Measurements from ENCODE around the gene TMEM119. TPM values are rescaled to one million over a fixed set of nuclear protein-coding genes. Genes with fewer than 3 reads are reported as not detected.

TMEM119 gene
- total and polyA plus RNA-seq, 9 of the 15 experiments (the other 6 are each of a cell fraction or from before 2014, with no cell fraction given), result 0.18 TPM; not detected in 8

DNA sequence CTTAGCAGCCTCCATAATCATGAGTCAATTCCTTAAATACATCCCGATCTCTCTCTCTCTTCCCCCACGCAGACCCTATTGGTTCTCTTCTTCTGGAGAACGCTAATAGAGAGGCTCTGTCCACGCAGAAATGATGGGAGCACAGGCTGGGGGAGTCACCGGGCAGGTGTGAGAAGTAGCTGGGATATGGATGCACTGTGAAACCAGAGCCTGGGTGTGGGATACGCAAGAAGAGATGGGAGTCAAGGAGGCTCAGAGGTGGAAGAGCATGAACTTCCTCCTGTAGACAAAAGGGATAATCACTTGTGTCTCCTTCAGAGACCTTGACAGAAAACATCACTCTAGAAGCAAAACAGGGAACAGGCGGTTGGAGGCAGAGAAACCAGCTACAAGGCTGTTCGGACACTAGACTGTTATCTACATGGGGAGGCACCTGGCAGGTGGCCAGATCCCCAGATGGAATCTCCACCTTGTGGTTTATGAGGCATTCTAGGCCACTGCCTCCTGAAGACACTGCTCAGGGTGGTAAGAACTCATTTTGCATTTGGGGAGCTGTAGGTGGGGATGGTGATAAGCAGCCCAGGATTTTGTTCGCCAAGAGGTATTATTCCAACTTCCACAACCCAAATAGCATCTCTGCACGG lies 43.0 kb upstream of the TMEM119 start:
- no peaks in the 10 kb centered on the region for H3K9me3 ChIP-seq (replicated peaks; ENCODE audit: control insufficient read depth, insufficient read depth, low read depth, low read length)
- peak overlapping the region; percentile 44 for H3K4me2 ChIP-seq (ENCODE audit: insufficient read depth, low read length)
- intact Hi-C loops (cut with micrococcal nuclease), result loop anchor here (1.0 kb wide), 2 partner anchors 12 to 23 kb away; no protein-coding TSS in a partner anchor
- H3K4me1 ChIP-seq (replicated peaks in 1 of 2; ENCODE audit: control insufficient read depth in 2 of 2, insufficient read depth in 2 of 2, low read length in 2 of 2), result peaks cover 14 to 23% of the 10 kb centered on the region in 2 experiments
- no TSS peak for BruUV-seq (replicated peaks)
- WGBS (ENCODE audit: insufficient coverage, low coverage, missing lambda C conversion rate), result 24% methylated on average over 10 of the region's 10 CpGs
- no peaks in the 10 kb centered on the region for H3K79me2 ChIP-seq (ENCODE audit: control insufficient read depth, insufficient read depth, low read length)
- ATAC-seq, result peak; percentile 84
- H2AFZ ChIP-seq (ENCODE audit: low read depth, low read length), result no peak overlapping the region
- H3K4me3 ChIP-seq, result no peak overlapping the region
- peak overlapping the region; percentile 61 for H3K27ac ChIP-seq (ENCODE audit: extremely low read depth, low read depth, low read length)
- 0 out of 2 replicates have a peak, but pooled peaks cover 3% of the 10 kb centered on the region for H4K20me1 ChIP-seq (replicated peaks; ENCODE audit: control insufficient read depth, insufficient read depth, low read length)
- peak; percentile 62 to 93 (median 74) for DNase-seq (ENCODE audit: extremely low read depth in 1 of 4, low spot score in 3 of 4)
- H3K27me3 ChIP-seq (ENCODE audit: control insufficient read depth in 2 of 2, insufficient read depth in 2 of 2, low read length in 2 of 2), result no peaks in the 10 kb centered on the region
- peaks cover 38% of the 10 kb centered on the region for H3K36me3 ChIP-seq (ENCODE audit: control insufficient read depth, insufficient read depth, low read length)
- H3K9me1 ChIP-seq (ENCODE audit: control insufficient read depth, insufficient read depth, low read length), result no peaks in the 10 kb centered on the region
- in situ Hi-C loops (cut with MboI), result no loop called here
- POLR2A ChIA-PET, result interaction anchor here (0.6 to 4.6 kb wide), 12 partner anchors 10 to 445 kb away, joined by 3 to 69 read pairs (median 4); no protein-coding TSS in a partner anchor
- H3K9ac ChIP-seq (ENCODE audit: insufficient read depth in 1 of 2, low read depth in 2 of 2, low read length in 2 of 2), result peak overlapping the region in 1 of 2 experiments; percentile 80; a peak in 1 of 4 replicates
- FAIRE-seq, result peak; percentile 94
- CTCF ChIA-PET (ENCODE audit: low intra/inter-chr PET ratio), result interaction anchor here (0.7 kb wide), 2 partner anchors 161 to 310 kb away, joined by 3 to 4 read pairs; no protein-coding TSS in a partner anchor
- TF ChIP-seq RUNX1 (IDR thresholded peaks at IDR 0.05; ENCODE audit: low read depth) (peak; percentile 20; the same call in 1 of the 2 replicates), SMAD3 (CRISPR knock-in tag; conservative IDR thresholded peaks at IDR 0.05) (no peak), HEY1 (CRISPR knock-in tag; IDR thresholded peaks at IDR 0.05; ENCODE audit: borderline replicate concordance) (peak; percentile 78; the same call in 1 of the 2 replicates), PHF8 (IDR thresholded peaks at IDR 0.05; ENCODE audit: borderline replicate concordance, low read length) (no peak), PML (IDR thresholded peaks at IDR 0.05; ENCODE audit: low read length) (0 out of 2 replicates have a peak, but pooled peaks have one; percentile 36), MTA1 (IDR thresholded peaks at IDR 0.05; ENCODE audit: borderline replicate concordance) (peak; percentile 73; the same call in 1 of the 2 replicates), MTA3 (IDR thresholded peaks at IDR 0.05; ENCODE audit: borderline replicate concordance) (peak; percentile 85; the same call in 1 of the 2 replicates), SPI1 (IDR thresholded peaks at IDR 0.05; ENCODE audit: borderline replicate concordance, low read depth, low read length) (peak; percentile 64; the same call in 1 of the 2 replicates), RBBP5 (IDR thresholded peaks at IDR 0.05; ENCODE audit: borderline replicate concordance, insufficient read depth, low read length, poor library complexity, severe bottlenecking) (no peak), SMARCE1 (IDR thresholded peaks at IDR 0.05) (peak; percentile 86), ZBTB7A (IDR thresholded peaks at IDR 0.05; ENCODE audit: borderline replicate concordance, control insufficient read depth, low read depth, low read length) (no peak), SMARCA4 (IDR thresholded peaks at IDR 0.05) (peak; percentile 85), MAZ (CRISPR knock-in tag; conservative IDR thresholded peaks at IDR 0.05 in 1 of 2, IDR thresholded peaks at IDR 0.05 in 1 of 2) (peak; percentile 42 to 61; a peak in 1 of 4 replicates), TEAD4 (IDR thresholded peaks at IDR 0.05; ENCODE audit: low read length) (peak; percentile 83), TEAD4 (CRISPR knock-in tag; IDR thresholded peaks at IDR 0.05; ENCODE audit: borderline replicate concordance) (no peak), TBL1XR1 (IDR thresholded peaks at IDR 0.05; ENCODE audit: low read length in 2 of 2) (peak; percentile 52 to 91; a peak in 3 of 4 replicates), CREB1 (IDR thresholded peaks at IDR 0.05) (no peak), CREB1 (CRISPR knock-in tag; IDR thresholded peaks at IDR 0.05) (0 out of 2 replicates have a peak, but pooled peaks have one; percentile 19), ZNF133 (CRISPR knock-in tag; IDR thresholded peaks at IDR 0.05) (no peak), CBFB (CRISPR knock-in tag; IDR thresholded peaks at IDR 0.05) (no peak), GABPB1 (CRISPR knock-in tag; IDR thresholded peaks at IDR 0.05) (peak; percentile 37; the same call in 1 of the 2 replicates)
